ENCODE data around the gene KSR2.
"Not testable (repeated sequence)": the region's sequence is repeated elsewhere in the genome, so short reads cannot be mapped to it uniquely, and the experiment has no call there.

The KSR2 gene

GRCh38 chr12:117742721-117743120, 226.1 kb downstream of the KSR2 start:
- DNase-seq: no peak

- DNase-seq: no peak
Observed at GRCh38 chr12:117738233-117738632, 230.6 kb downstream of the KSR2 start.

GRCh38 chr12:117733549-117733805, 235.3 kb downstream of the KSR2 start:
- no peak for DNase-seq

GRCh38 chr12:117732761-117733548, 235.8 kb downstream of the KSR2 start:
- DNase-seq: no peak

GRCh38 chr12:117731131-117731530, 237.7 kb downstream of the KSR2 start:
- DNase-seq: not testable (repeated sequence)

GRCh38 chr12:117727301-117727700, 241.5 kb downstream of the KSR2 start:
- DNase-seq: no peak

GRCh38 chr12:117724543-117724942, 244.2 kb downstream of the KSR2 start:
- DNase-seq: no peak

GRCh38 chr12:117718559-117718958, 250.2 kb downstream of the KSR2 start:
- no peak for DNase-seq

GRCh38 chr12:117718141-117718540, 250.6 kb downstream of the KSR2 start:
- DNase-seq: no peak

- no peak for DNase-seq
Observed at GRCh38 chr12:117714203-117714602, 254.6 kb downstream of the KSR2 start.

GRCh38 chr12:117710121-117710520, 258.7 kb downstream of the KSR2 start:
- no peak for DNase-seq

- no peak for DNase-seq
Observed at GRCh38 chr12:117707861-117708260, 260.9 kb downstream of the KSR2 start.

GRCh38 chr12:117703584-117703983, 265.2 kb downstream of the KSR2 start:
- no peak for DNase-seq

GRCh38 chr12:117702741-117703140, 266.0 kb downstream of the KSR2 start:
- no peak for DNase-seq

GRCh38 chr12:117699575-117699974, 269.2 kb downstream of the KSR2 start:
- DNase-seq: no peak

GRCh38 chr12:117699118-117699517, 269.7 kb downstream of the KSR2 start:
- DNase-seq: no peak

GRCh38 chr12:117695956-117696355, 272.8 kb downstream of the KSR2 start:
- DNase-seq: peak; percentile 28

GRCh38 chr12:117692512-117692911, 276.3 kb downstream of the KSR2 start:
- DNase-seq: no peak

GRCh38 chr12:117689857-117690256, 278.9 kb downstream of the KSR2 start:
- DNase-seq: no peak

GRCh38 chr12:117688446-117688845, 280.3 kb downstream of the KSR2 start:
- DNase-seq: no peak

GRCh38 chr12:117686911-117687377, 281.8 kb downstream of the KSR2 start:
- DNase-seq: no peak

- no peak for DNase-seq
Observed at GRCh38 chr12:117686210-117686609, 282.6 kb downstream of the KSR2 start.

GRCh38 chr12:117685110-117685926, 283.5 kb downstream of the KSR2 start:
- no peak for DNase-seq

- DNase-seq: no peak
Observed at GRCh38 chr12:117684471-117684870, 284.3 kb downstream of the KSR2 start.
